Nephron progenitor cell (in vitro differentiated cells): Measurements from ENCODE around the gene ZC3H12A.
A peak's percentile ranks its signal among the peaks of the same experiment; 100 is the strongest.

Experiments used
- DNase-seq: peaks from one replicate; pipeline ENCODE4 v3.0.0; 2021
- H3K27ac Mint-ChIP-seq: 2 replicates; pipeline ENCODE4 v1.8.0; 2021; ENCODE audit warnings: mild to moderate bottlenecking, moderate library complexity, mixed read lengths
- H3K27me3 Mint-ChIP-seq: 2 replicates; pipeline ENCODE4 v1.8.0; 2021; ENCODE audit warnings: mild to moderate bottlenecking, low read depth, mixed read lengths; ENCODE audit not compliant: poor library complexity
- H3K36me3 Mint-ChIP-seq: 2 replicates; pipeline ENCODE4 v1.8.0; 2021; ENCODE audit warnings: low read depth, mixed read lengths
- H3K4me1 Mint-ChIP-seq: 2 replicates; pipeline ENCODE4 v1.8.0; 2021; ENCODE audit warnings: mixed read lengths
- H3K4me3 Mint-ChIP-seq: 2 replicates; pipeline ENCODE4 v1.8.0; 2021; ENCODE audit warnings: mild to moderate bottlenecking, moderate library complexity, mixed read lengths
- H3K9me3 Mint-ChIP-seq: 2 replicates; pipeline ENCODE4 v1.8.0; 2021; ENCODE audit warnings: mild to moderate bottlenecking, moderate library complexity, mixed read lengths
- CTCF ChIP-seq: fragments of 200-600 bp; sonication (generic); IDR thresholded peaks from 2 replicates; pipeline ENCODE4 v1.5.0; 2021; ENCODE audit warnings: antibody characterized with exemption

The ZC3H12A gene

GRCh38 chr1:37469386-37469785 lies 5.0 kb upstream of the ZC3H12A start:
- no peak for DNase-seq
- H3K9me3 Mint-ChIP-seq, result no peaks in the 10 kb centered on the region
- H3K27ac Mint-ChIP-seq, result peak overlapping the region; percentile 7
- no peak for TF ChIP-seq CTCF
- no peak overlapping the region for H3K4me3 Mint-ChIP-seq
- peaks cover 23% of the 10 kb centered on the region for H3K4me1 Mint-ChIP-seq
- no peaks in the 10 kb centered on the region for H3K36me3 Mint-ChIP-seq
- H3K27me3 Mint-ChIP-seq, result peaks cover 36% of the 10 kb centered on the region

GRCh38 chr1:37471345-37472231 lies 2.8 kb upstream of the ZC3H12A start:
- no peak overlapping the region for H3K27ac Mint-ChIP-seq
- no peak for TF ChIP-seq CTCF
- DNase-seq, result no peak
- peaks cover 35% of the 10 kb centered on the region for H3K27me3 Mint-ChIP-seq
- H3K36me3 Mint-ChIP-seq, result no peaks in the 10 kb centered on the region
- no peaks in the 10 kb centered on the region for H3K9me3 Mint-ChIP-seq
- peak overlapping the region; percentile 20 for H3K4me3 Mint-ChIP-seq
- peaks cover 33% of the 10 kb centered on the region for H3K4me1 Mint-ChIP-seq

- no peak overlapping the region for H3K27ac Mint-ChIP-seq
- no peak for DNase-seq
- TF ChIP-seq CTCF, result no peak
These were observed 2.1 kb upstream of the ZC3H12A start for GRCh38 chr1:37472281-37472680.

GRCh38 chr1:37472994-37473393 lies 1.4 kb upstream of the ZC3H12A start:
- Mint-ChIP-seq H3K4me3 (peak overlapping the region; percentile 52), H3K4me1 (peaks cover 48% of the 10 kb centered on the region), H3K27ac (no peak overlapping the region)

More at GRCh38 chr1:37472281-37472680, 2.1 kb upstream of the ZC3H12A start:
- Mint-ChIP-seq H3K9me3 (no peaks in the 10 kb centered on the region), H3K4me3 (no peak overlapping the region), H3K4me1 (peaks cover 40% of the 10 kb centered on the region), H3K27me3 (peaks cover 35% of the 10 kb centered on the region), H3K36me3 (no peaks in the 10 kb centered on the region)

GRCh38 chr1:37473431-37474045 lies 842 bp upstream of the ZC3H12A start:
- Mint-ChIP-seq H3K9me3 (no peaks in the 10 kb centered on the region), H3K27ac (no peak overlapping the region), H3K4me3 (peak overlapping the region; percentile 77), H3K27me3 (peaks cover 41% of the 10 kb centered on the region), H3K36me3 (no peaks in the 10 kb centered on the region), H3K4me1 (peaks cover 49% of the 10 kb centered on the region)
- no peak for DNase-seq
- TF ChIP-seq CTCF, result no peak

More at GRCh38 chr1:37472994-37473393, 1.4 kb upstream of the ZC3H12A start:
- Mint-ChIP-seq H3K36me3 (no peaks in the 10 kb centered on the region), H3K27me3 (peaks cover 36% of the 10 kb centered on the region), H3K9me3 (no peaks in the 10 kb centered on the region)
- no peak for TF ChIP-seq CTCF
- DNase-seq, result no peak
